GM12878 (cell line): ENCODE data around the gene MUC5AC. TPM values are rescaled to one million over a fixed set of nuclear protein-coding genes. Genes with fewer than 3 reads are reported as not detected.

ENCODE experiments used
- ATAC-seq: fragments of 200-7000 bp; cut with Tn5 transposase; 3 replicates; pipeline ENCODE4 v1.9.1; 2020; ENCODE audit warnings: mild to moderate bottlenecking, moderate library complexity
- BruUV-seq: library from RNA; stranded (reverse); fragments of 400-500 nt; replicated peaks from 2 replicates; lab custom pipeline; 2021; lab: Mats Ljungman, UMichigan
- CTCF ChIA-PET: fragments of 300-600 bp; sonication (Branson Sonifier 250); formaldehyde crosslinking; extraction: SDS; loops from one replicate; lab custom pipeline; 2021; ENCODE audit warnings: inconsistent platforms; lab: Yijun Ruan, JAX
- POLR2A ChIA-PET: fragments of 350-600 bp; formaldehyde crosslinking; extraction: SDS; loops from one replicate; lab custom pipeline; 2021; ENCODE audit warnings: inconsistent platforms; lab: Charles Lee
- RAD21 ChIA-PET: fragments of 300-600 bp; sonication (Branson Sonifier 250); formaldehyde crosslinking; loops from one replicate; lab custom pipeline; 2023; ENCODE audit warnings: antibody characterized with exemption; ENCODE audit not compliant: unreplicated experiment; lab: Charles Lee
- SMC1A ChIA-PET: fragments of 300-600 bp; sonication (Branson Sonifier 250); formaldehyde crosslinking; loops from one replicate; lab custom pipeline; 2023; ENCODE audit not compliant: unreplicated experiment, uncharacterized antibody; lab: Charles Lee
- DNase-seq: peaks from one replicate; pipeline ENCODE4 v3.0.0-alpha.2; 2011; ENCODE audit warnings: low read depth, low spot score
- FAIRE-seq: peaks from 3 replicates; lab custom pipeline; 2011; peaks lifted over from hg19 to GRCh38; lab: Jason Lieb, UNC
- H2AFZ ChIP-seq: 2 replicates; pipeline ENCODE4 v1.6.0; 2011; ENCODE audit warnings: low read depth, low read length, control low read depth; ENCODE audit not compliant: control insufficient read depth
- H3K27ac ChIP-seq: 2 replicates; pipeline ENCODE4 v1.5.1; 2011; ENCODE audit warnings: control low read depth; ENCODE audit not compliant: control insufficient read depth, insufficient read depth
- H3K27me3 ChIP-seq, 2 experiments: replicated peaks in 1 of 2; 2 replicates each; pipeline versions ENCODE4 v1.6.0 to v1.6.1; 2011; ENCODE audit warnings: low read length in 1 of 2; ENCODE audit not compliant: control insufficient read depth in 2 of 2, insufficient read depth in 2 of 2
- H3K36me3 ChIP-seq, 2 experiments: 2 replicates each; pipeline ENCODE4 v1.5.1; 2011; ENCODE audit warnings: low read length in 1 of 2; ENCODE audit not compliant: control insufficient read depth in 2 of 2, insufficient read depth in 2 of 2
- H3K4me1 ChIP-seq: 2 replicates; pipeline ENCODE4 v1.6.1; 2011; ENCODE audit warnings: mild to moderate bottlenecking, low read length, moderate library complexity, mixed read lengths; ENCODE audit not compliant: control insufficient read depth, insufficient read depth
- H3K4me2 ChIP-seq: 2 replicates; pipeline ENCODE4 v1.6.0; 2011; ENCODE audit warnings: control low read depth; ENCODE audit not compliant: control insufficient read depth, insufficient read depth
- H3K4me3 ChIP-seq: fragments of 200-600 bp; sonication (generic); 2 replicates; pipeline ENCODE4 v1.5.1; 2016
- H3K79me2 ChIP-seq: 2 replicates; pipeline ENCODE4 v1.6.0; 2011; ENCODE audit warnings: low read length; ENCODE audit not compliant: control insufficient read depth, insufficient read depth
- H3K9ac ChIP-seq: 2 replicates; pipeline ENCODE4 v1.8.0; 2011; ENCODE audit warnings: low read length, control low read depth, mixed read lengths; ENCODE audit not compliant: control insufficient read depth, insufficient read depth
- H3K9me3 ChIP-seq: replicated peaks from 3 replicates; pipeline ENCODE4 v1.5.1; 2011; ENCODE audit warnings: mild to moderate bottlenecking, low read length; ENCODE audit not compliant: control insufficient read depth, insufficient read depth
- H4K20me1 ChIP-seq: 2 replicates; pipeline ENCODE4 v1.6.0; 2011; ENCODE audit not compliant: control insufficient read depth, insufficient read depth
- BHLHE40 ChIP-seq, 2 experiments: fragments of 450-650 bp in 1 of 2; IDR thresholded peaks; 2 replicates each; pipeline ENCODE4 v1.6.1; 2011 to 2017; ENCODE audit warnings: low read depth in 2 of 2, borderline replicate concordance in 1 of 2, improper control_type of control experiment in 1 of 2, low read length in 1 of 2, mild to moderate bottlenecking in 1 of 2
- CREM ChIP-seq: IDR thresholded peaks from 2 replicates; pipeline ENCODE4 v1.6.1; 2014; ENCODE audit warnings: antibody characterized with exemption, low read depth
- CUX1 ChIP-seq: IDR thresholded peaks from 2 replicates; pipeline ENCODE4 v1.6.1; 2012; ENCODE audit warnings: improper control_type of control experiment, low read depth, low read length; ENCODE audit not compliant: insufficient replicate concordance
- EGR1 ChIP-seq, 2 experiments: IDR thresholded peaks; 1 replicate in 1 of 2; 2 replicates in 1 of 2; pipeline ENCODE4 v1.6.1; 2011 to 2012; ENCODE audit warnings: low read depth in 2 of 2, low read length in 2 of 2, borderline replicate concordance in 1 of 2, mild to moderate bottlenecking in 1 of 2, moderate library complexity in 1 of 2
- ESRRA ChIP-seq: IDR thresholded peaks from 2 replicates; pipeline ENCODE4 v1.6.1; 2012; ENCODE audit warnings: mild to moderate bottlenecking, low read length, improper control_type of control experiment
- LARP7 ChIP-seq: fragments of 450-650 bp; IDR thresholded peaks from 2 replicates; pipeline ENCODE4 v1.6.1; 2017; ENCODE audit warnings: mild to moderate bottlenecking
- MLLT1 ChIP-seq: fragments of 450-650 bp; IDR thresholded peaks from 2 replicates; pipeline ENCODE4 v1.6.1; 2016; ENCODE audit warnings: mild to moderate bottlenecking
- SREBF2 ChIP-seq: IDR thresholded peaks from 2 replicates; pipeline ENCODE4 v1.6.1; 2012; ENCODE audit warnings: mild to moderate bottlenecking, low read length
- TARDBP ChIP-seq: IDR thresholded peaks from 2 replicates; pipeline ENCODE4 v1.6.1; 2016; ENCODE audit warnings: borderline replicate concordance
- YY1 ChIP-seq: IDR thresholded peaks from 2 replicates; pipeline ENCODE4 v1.6.1; 2011; ENCODE audit warnings: low read depth, mild to moderate bottlenecking, low read length
- ZNF274 ChIP-seq: IDR thresholded peaks from one replicate; pipeline ENCODE4 v1.8.0; 2011; ENCODE audit not compliant: insufficient read length, insufficient read depth
- WGBS: methylation state at CpG from one replicate; pipeline ENCODE4 v1.1.6; 2016; ENCODE audit warnings: low lambda C conversion rate; ENCODE audit not compliant: insufficient replicate concordance, insufficient coverage; ENCODE audit errors: missing lambda C conversion rate; 5-methylcytosine and 5-hydroxymethylcytosine counted together
- in situ Hi-C: fragments of 300-500 bp; cut with MboI; formaldehyde crosslinking; loops from 9 replicates; pipeline ENCODE4 v1.14.3; 2018; ENCODE audit warnings: mixed read lengths
- intact Hi-C: fragments of 100-400 bp; cut with micrococcal nuclease; formaldehyde crosslinking; loops from one replicate; pipeline ENCODE4 v1.14.2; 2022; ENCODE audit not compliant: unreplicated experiment
- polyA plus RNA-seq, 11 experiments: library from polyadenylated mRNA; depleted of rRNA in 4 of 11; unstranded in 6 of 11; stranded (reverse) in 5 of 11; fragments of >200 nt; fragmentation: Nextera tagmentation in 4 of 11; fragmentation: Illumina TruSeq in 1 of 11; extraction: Ambion mirVana in 4 of 11; extraction: Trizol in 1 of 11; gene quantifications; 1 replicate in 1 of 11; 2 replicates in 10 of 11; pipeline versions ENCODE4 v1.2.1 to v1.2.3, GENCODE V29; 2011 to 2016; ENCODE audit warnings: inconsistent platforms in 2 of 11, missing spikeins in 2 of 11, low read depth in 1 of 11
- total RNA-seq, 4 experiments: library from RNA; depleted of rRNA in 3 of 4; stranded (reverse); fragments of >200 nt in 3 of 4; fragmentation: Illumina TruSeq in 1 of 4; extraction: Trizol in 1 of 4; gene quantifications; 2 replicates each; pipeline versions ENCODE4 v1.2.1 to v1.2.3, GENCODE V29; 2013 to 2021

The MUC5AC gene
- total and polyA plus RNA-seq, 10 of the 15 experiments (the other 5 are each of a cell fraction or from before 2014, with no cell fraction given), result under 0.01 to 0.01 TPM; not detected in 8

- Histone ChIP-seq H4K20me1 (no peaks in the 10 kb centered on the region), H3K27ac (no peak overlapping the region), H2AFZ (no peak overlapping the region), H3K4me2 (no peak overlapping the region), H3K4me1 (no peaks in the 10 kb centered on the region), H3K79me2 (no peaks in the 10 kb centered on the region), H3K4me3 (no peak overlapping the region), H3K27me3 (no peaks in the 10 kb centered on the region), H3K36me3 (no peaks in the 10 kb centered on the region), H3K9ac (no peak overlapping the region), H3K9me3 (no peaks in the 10 kb centered on the region; the same call in 2 of the 3 replicates)
- BruUV-seq, result no TSS peak
- SMC1A ChIA-PET, result interaction anchor here (1.1 kb wide), 1 partner anchor 16 kb away, joined by 3 read pairs; no protein-coding TSS in a partner anchor
- intact Hi-C loops (no loop called here), in situ Hi-C loops (no loop called here)
- RAD21 ChIA-PET, result no interaction called here
- ATAC-seq (no peak), FAIRE-seq (no peak), DNase-seq (no peak)
- CTCF ChIA-PET, result no interaction called here
- TF ChIP-seq ZNF274, result no peak
- TF ChIP-seq LARP7, result no peak
- TF ChIP-seq BHLHE40 (IDR thresholded peaks at IDR 0.05; ENCODE audit: borderline replicate concordance in 1 of 2, low read depth in 2 of 2, low read length in 1 of 2), result no peak
- no peak for TF ChIP-seq YY1
- TF ChIP-seq EGR1 (IDR thresholded peaks at IDR 0.05; ENCODE audit: borderline replicate concordance in 1 of 2, low read depth in 2 of 2, low read length in 2 of 2), result no peak
- no peak for TF ChIP-seq TARDBP
- TF ChIP-seq CREM, result no peak
- no peak for TF ChIP-seq ESRRA
- POLR2A ChIA-PET, result interaction anchor here (0.7 kb wide), 2 partner anchors 309 to 586 kb away, joined by 5 to 7 read pairs; no protein-coding TSS in a partner anchor
- WGBS, result 75% methylated on average over 17 of the region's 17 CpGs
Measured at GRCh38 chr11:1217151-1217550, 59.4 kb downstream of the MUC5AC start.

GRCh38 chr11:1218256-1218787 lies 60.6 kb downstream of the MUC5AC start:
- in situ Hi-C loops (no loop called here), intact Hi-C loops (no loop called here)
- SMC1A ChIA-PET, result interaction anchor here (1.1 kb wide), 1 partner anchor 18 kb away, joined by 3 read pairs; no protein-coding TSS in a partner anchor
- H3K27ac ChIP-seq, result no peak overlapping the region
- POLR2A ChIA-PET, result no interaction called here
- CTCF ChIA-PET, result no interaction called here
- no peak for DNase-seq
- RAD21 ChIA-PET, result no interaction called here
- H3K9ac ChIP-seq, result no peak overlapping the region
- H3K4me3 ChIP-seq, result no peak overlapping the region
- ATAC-seq, result no peak
- H3K9me3 ChIP-seq, result no peaks in the 10 kb centered on the region
- H2AFZ ChIP-seq, result no peak overlapping the region
- no peaks in the 10 kb centered on the region for H3K79me2 ChIP-seq
- no TSS peak for BruUV-seq
- no peak for FAIRE-seq
- no peaks in the 10 kb centered on the region for H4K20me1 ChIP-seq
- no peaks in the 10 kb centered on the region for H3K27me3 ChIP-seq
- 32% methylated on average over 13 of the region's 15 CpGs for WGBS
- no peaks in the 10 kb centered on the region for H3K36me3 ChIP-seq
- no peaks in the 10 kb centered on the region for H3K4me1 ChIP-seq
- no peak overlapping the region for H3K4me2 ChIP-seq
- TF ChIP-seq MLLT1, result no peak
- TF ChIP-seq CUX1, result no peak
- TF ChIP-seq SREBF2, result no peak
